ENCODE measurements around the gene HOTAIR.

Gene HOTAIR

DNA sequence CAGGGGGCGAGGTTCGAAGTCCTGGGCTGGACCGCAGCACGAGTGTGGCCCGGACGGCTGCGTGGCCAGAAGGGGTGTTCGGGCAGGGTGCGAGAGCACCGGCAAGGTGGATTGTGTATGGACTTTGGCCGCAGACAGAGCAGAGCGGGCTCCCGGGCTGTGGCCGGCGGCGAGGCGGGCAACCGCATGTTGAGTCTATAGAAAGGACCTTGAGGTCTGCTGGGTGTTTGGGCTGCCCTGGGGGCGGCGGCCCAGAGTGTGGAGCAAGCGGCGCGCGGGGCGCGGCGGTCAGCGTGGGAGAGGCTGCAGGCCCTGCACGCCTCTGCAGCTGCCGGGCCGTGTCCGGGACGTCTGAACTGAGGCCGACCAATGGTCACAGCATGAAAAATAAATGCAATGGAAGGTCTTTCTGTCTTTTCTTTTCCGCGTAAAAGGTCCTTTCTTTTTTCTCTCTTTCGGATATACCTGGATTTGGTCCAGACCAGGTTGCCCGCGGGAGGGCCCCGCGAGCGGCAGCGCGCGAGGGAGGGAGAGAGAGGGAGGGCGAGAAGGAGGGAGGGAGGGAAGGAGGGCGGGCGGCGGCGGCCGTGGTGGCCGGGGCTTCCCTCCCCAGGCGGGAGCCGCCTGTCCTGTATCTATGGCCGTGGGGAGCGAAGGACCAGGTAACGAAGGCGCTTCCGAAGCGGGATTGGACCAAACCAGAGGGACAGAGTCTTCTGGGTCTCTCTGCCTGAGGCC, 19.7 kb upstream of the HOTAIR start:
- DNase-seq (ENCODE audit: low read depth) = no peak
- H3K4me3 ChIP-seq (ENCODE audit: low read depth, low read length) = no peak overlapping the region
- TF ChIP-seq, protein P1, sequence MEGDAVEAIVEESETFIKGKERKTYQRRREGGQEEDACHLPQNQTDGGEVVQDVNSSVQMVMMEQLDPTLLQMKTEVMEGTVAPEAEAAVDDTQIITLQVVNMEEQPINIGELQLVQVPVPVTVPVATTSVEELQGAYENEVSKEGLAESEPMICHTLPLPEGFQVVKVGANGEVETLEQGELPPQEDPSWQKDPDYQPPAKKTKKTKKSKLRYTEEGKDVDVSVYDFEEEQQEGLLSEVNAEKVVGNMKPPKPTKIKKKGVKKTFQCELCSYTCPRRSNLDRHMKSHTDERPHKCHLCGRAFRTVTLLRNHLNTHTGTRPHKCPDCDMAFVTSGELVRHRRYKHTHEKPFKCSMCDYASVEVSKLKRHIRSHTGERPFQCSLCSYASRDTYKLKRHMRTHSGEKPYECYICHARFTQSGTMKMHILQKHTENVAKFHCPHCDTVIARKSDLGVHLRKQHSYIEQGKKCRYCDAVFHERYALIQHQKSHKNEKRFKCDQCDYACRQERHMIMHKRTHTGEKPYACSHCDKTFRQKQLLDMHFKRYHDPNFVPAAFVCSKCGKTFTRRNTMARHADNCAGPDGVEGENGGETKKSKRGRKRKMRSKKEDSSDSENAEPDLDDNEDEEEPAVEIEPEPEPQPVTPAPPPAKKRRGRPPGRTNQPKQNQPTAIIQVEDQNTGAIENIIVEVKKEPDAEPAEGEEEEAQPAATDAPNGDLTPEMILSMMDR (IDR thresholded peaks at IDR 0.05; ENCODE audit: insufficient read depth, low read depth, low read length, missing control alignments) = no peak

DNA sequence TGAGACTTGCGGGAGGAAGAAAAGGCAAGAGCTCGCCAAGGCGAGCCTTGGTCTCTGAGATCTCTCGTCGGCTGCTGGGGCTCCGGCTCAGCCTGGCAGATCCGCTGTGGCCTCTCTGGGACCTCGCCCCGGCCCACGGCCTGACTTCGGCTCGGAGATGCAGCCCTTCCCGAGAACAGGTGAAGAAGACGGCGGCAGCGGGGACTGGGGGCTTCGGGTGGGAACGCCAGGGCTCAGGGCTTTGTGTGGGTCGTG, 19.2 kb upstream of the HOTAIR start:
- H3K4me3 ChIP-seq (ENCODE audit: low read depth, low read length) = no peak overlapping the region
- TF ChIP-seq, protein P1 (IDR thresholded peaks at IDR 0.05; ENCODE audit: insufficient read depth, low read depth, low read length, missing control alignments) = no peak
- no peak for DNase-seq (ENCODE audit: low read depth)

DNA sequence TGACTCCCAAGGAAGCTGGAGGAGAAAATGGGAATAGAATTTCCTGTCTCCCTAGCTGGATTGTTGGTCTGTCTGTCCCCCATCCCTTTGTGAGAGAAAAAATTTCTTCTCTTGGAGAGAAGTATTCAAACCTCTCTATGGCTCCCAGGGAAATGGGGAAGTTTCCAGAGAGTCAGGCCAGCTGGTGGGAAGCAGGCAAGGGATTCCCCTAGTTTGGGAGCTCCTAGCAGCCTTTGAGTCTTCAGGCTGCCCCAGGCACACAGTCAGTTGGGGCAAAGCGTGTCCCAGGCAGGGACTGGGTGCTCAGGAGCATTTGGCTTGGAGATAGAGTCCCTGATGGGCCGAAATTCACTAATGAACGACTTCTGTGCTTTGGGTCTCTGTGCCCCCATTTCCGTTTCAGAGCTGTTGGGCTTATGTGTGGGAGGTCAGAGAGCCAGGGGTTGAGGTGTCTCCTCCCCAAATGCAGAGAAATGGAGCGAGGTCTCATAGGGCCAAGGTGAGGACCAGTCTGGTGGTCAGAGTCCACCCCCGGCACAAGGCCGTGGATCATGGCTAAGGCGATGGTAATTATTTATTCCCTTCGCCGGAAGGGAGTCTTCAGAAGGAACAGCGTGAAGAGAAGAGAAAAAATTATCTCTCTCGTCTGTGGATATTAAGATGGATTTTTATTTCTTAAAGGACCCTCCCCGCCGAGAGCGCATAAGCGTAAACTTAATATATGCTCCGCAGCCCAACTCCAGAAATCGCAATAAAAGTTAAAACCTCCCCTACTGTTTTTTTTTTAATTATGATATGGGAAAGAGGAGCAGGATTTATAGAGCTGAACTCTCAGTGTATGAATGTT, 18.6 kb upstream of the HOTAIR start:
- H3K4me3 ChIP-seq (ENCODE audit: low read depth, low read length) = no peak overlapping the region
- TF ChIP-seq, protein P1 (IDR thresholded peaks at IDR 0.05; ENCODE audit: insufficient read depth, low read depth, low read length, missing control alignments) = no peak
- DNase-seq (ENCODE audit: low read depth) = no peak

DNA sequence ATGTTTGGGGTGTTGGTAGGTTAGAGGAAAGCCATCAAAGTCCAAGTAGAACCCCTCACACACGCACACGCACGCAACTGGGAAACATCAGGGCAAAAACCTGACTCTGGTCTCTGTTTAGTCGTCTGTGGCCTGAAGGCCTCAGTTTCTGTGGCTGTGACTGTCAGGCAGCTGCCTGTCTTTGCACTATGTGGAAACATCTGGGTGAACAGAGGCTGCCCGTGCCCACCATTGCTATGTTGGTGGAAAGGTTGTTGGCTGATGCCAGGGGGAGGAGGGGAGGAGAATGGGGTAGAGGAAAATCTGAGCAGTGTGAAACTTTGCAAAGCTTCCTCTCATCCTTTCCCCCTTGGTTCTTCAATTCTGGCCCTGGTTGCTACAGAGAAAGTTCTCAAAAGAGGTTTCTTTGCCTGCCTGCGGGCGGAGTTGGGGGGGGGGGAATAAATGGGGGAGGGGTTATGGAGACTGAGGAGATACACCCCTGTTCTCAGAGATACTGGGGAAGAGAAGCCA, 17.7 kb upstream of the HOTAIR start:
- no peak for DNase-seq (ENCODE audit: low read depth)
- H3K4me3 ChIP-seq (ENCODE audit: low read depth, low read length) = no peak overlapping the region
- TF ChIP-seq, protein P1 (IDR thresholded peaks at IDR 0.05; ENCODE audit: insufficient read depth, low read depth, low read length, missing control alignments) = no peak

DNA sequence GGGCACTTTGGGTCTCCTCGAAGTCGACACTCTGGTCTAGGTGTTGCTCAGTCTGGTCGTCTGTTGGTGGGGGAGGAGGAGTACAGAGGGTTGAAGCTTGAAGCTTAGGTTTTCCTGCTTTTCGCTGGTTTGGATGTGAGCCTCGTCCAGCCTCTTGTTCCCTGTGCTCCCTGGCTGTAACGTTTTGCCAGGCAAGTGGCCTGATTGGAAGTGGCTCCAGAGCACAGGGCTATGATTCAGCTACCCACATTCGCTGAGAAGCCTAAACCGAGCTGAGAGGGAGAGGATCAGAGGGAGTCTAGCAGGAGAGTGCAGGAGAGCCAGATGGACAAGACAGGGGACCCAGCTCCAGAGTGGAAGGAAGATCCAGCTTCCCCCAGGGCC, 16.3 kb upstream of the HOTAIR start:
- no peak for DNase-seq (ENCODE audit: low read depth)
- TF ChIP-seq, protein P1 (IDR thresholded peaks at IDR 0.05; ENCODE audit: insufficient read depth, low read depth, low read length, missing control alignments) = no peak
- no peak overlapping the region for H3K4me3 ChIP-seq (ENCODE audit: low read depth, low read length)

DNA sequence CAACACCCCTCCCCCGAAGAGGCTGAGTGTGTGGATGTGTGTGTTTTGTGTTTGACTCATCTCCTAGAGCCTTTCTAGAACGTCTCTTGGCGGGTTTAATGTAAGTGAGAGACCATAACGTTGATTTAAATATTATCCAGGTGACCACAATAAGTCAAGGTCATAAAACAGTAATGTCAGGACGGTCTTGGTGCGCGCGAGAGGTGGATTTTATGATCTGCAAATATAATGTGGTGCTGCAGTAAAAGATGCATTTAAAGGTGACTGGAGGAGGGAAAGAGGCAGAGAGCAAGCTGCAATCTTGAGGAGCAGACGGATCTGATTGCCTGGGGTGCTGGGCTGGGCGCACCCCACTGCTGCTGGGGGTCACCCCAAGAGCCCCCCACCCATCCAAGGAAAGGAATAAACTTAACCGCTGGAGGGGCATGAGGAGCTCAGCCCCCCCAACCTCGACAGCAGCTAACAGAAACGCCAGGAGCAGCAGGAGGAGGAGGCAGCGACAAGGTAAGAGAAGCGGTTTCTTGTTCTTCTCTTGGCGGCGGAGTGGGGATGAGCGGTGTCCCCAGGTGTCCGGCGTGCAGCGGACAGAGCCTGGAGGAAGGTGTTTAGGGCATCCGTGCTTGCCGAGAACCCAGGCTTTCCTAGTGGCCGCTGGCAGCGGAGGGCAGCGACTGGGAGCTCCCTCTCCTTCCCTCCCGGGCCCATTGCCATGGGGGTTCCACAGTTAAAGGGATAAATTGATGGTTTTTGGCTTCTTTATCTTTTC, 15.7 kb upstream of the HOTAIR start:
- DNase-seq (ENCODE audit: low read depth) = no peak
- TF ChIP-seq, protein P1 (IDR thresholded peaks at IDR 0.05; ENCODE audit: insufficient read depth, low read depth, low read length, missing control alignments) = no peak
- no peak overlapping the region for H3K4me3 ChIP-seq (ENCODE audit: low read depth, low read length)

Measured in GM12865 (cell line).